Caco-2 (cell line): ENCODE data around the gene LRRC7. TPM values are rescaled to one million over a fixed set of nuclear protein-coding genes. Genes with fewer than 3 reads are reported as not detected.

ENCODE experiments used
- BruUV-seq: library from RNA; stranded (reverse); fragments of 400-500 nt; replicated peaks from 2 replicates; lab custom pipeline; 2021; lab: Mats Ljungman, UMichigan
- CTCF ChIA-PET: fragments of 300-600 bp; sonication (Branson Sonifier 250); formaldehyde crosslinking; loops from one replicate; lab custom pipeline; 2022; ENCODE audit warnings: antibody characterized with exemption; lab: Charles Lee
- POLR2A ChIA-PET: fragments of 300-600 bp; sonication (Branson Sonifier 250); formaldehyde crosslinking; loops from one replicate; lab custom pipeline; 2022; ENCODE audit warnings: antibody characterized with exemption; lab: Charles Lee
- DNase-seq, 2 experiments: peaks; one replicate each; pipeline versions ENCODE4 v3.0.0 to v3.0.0-alpha.2; 2020 to 2022
- H3K27me3 ChIP-seq: replicated peaks from 2 replicates; pipeline ENCODE4 v1.6.0; 2011; ENCODE audit warnings: low read length; ENCODE audit not compliant: control insufficient read depth, insufficient read depth
- H3K36me3 ChIP-seq: 2 replicates; pipeline ENCODE4 v1.5.1; 2011; ENCODE audit warnings: low read length; ENCODE audit not compliant: control insufficient read depth, insufficient read depth
- H3K4me1 ChIP-seq: fragments of 250-450 bp; sonication (Bioruptor Pico); 2 replicates; pipeline ENCODE4 v1.5.1; 2020; ENCODE audit warnings: mild to moderate bottlenecking
- H3K4me3 ChIP-seq: 2 replicates; pipeline ENCODE4 v1.5.1; 2011; ENCODE audit warnings: low read depth, mild to moderate bottlenecking, control low read depth, low read length
- H3K9me3 ChIP-seq: fragments of 250-450 bp; sonication (Bioruptor Pico); 2 replicates; pipeline ENCODE4 v1.5.1; 2020; ENCODE audit warnings: mild to moderate bottlenecking, moderate library complexity
- H3K27ac Mint-ChIP-seq: one replicate; pipeline ENCODE4 v1.8.0; 2022; ENCODE audit warnings: mixed read lengths; ENCODE audit not compliant: unreplicated experiment
- H3K27me3 Mint-ChIP-seq: one replicate; pipeline ENCODE4 v1.8.0; 2022; ENCODE audit warnings: mixed read lengths; ENCODE audit not compliant: insufficient read depth, unreplicated experiment
- H3K36me3 Mint-ChIP-seq: one replicate; pipeline ENCODE4 v1.8.0; 2022; ENCODE audit warnings: mild to moderate bottlenecking, mixed read lengths; ENCODE audit not compliant: insufficient read depth, unreplicated experiment
- H3K4me1 Mint-ChIP-seq: one replicate; pipeline ENCODE4 v1.8.0; 2022; ENCODE audit warnings: low read depth, mixed read lengths; ENCODE audit not compliant: unreplicated experiment
- H3K4me3 Mint-ChIP-seq: one replicate; pipeline ENCODE4 v1.8.0; 2022; ENCODE audit warnings: mild to moderate bottlenecking, moderate library complexity, mixed read lengths; ENCODE audit not compliant: unreplicated experiment
- H3K9me3 Mint-ChIP-seq: one replicate; pipeline ENCODE4 v1.8.0; 2022; ENCODE audit warnings: mixed read lengths; ENCODE audit not compliant: unreplicated experiment
- intact Hi-C: fragments of 100-400 bp; cut with micrococcal nuclease; formaldehyde crosslinking; loops from one replicate; pipeline ENCODE4 v1.10.0; 2022; ENCODE audit not compliant: unreplicated experiment
- total RNA-seq: library from RNA; stranded (reverse); gene quantifications from 2 replicates; pipeline ENCODE4 v1.2.3, GENCODE V29; 2022
- TF ChIP-seq, protein P1 (sequence below), 2 experiments: fragments of 200-600 bp in 1 of 2; IDR thresholded peaks; 1 replicate in 1 of 2; 2 replicates in 1 of 2; pipeline versions ENCODE4 v1.5.1 to v1.8.0; 2011 to 2022; ENCODE audit warnings: antibody characterized with exemption in 1 of 2, control low read depth in 1 of 2, inconsistent platforms in 1 of 2, low read depth in 1 of 2, low read length in 1 of 2, mild to moderate bottlenecking in 1 of 2, moderate library complexity in 1 of 2; ENCODE audit not compliant: insufficient read depth in 1 of 2, severe bottlenecking in 1 of 2, unreplicated experiment in 1 of 2

Gene LRRC7
- total RNA-seq, 1 experiment from 2014 or later: 8.5 TPM

DNA sequence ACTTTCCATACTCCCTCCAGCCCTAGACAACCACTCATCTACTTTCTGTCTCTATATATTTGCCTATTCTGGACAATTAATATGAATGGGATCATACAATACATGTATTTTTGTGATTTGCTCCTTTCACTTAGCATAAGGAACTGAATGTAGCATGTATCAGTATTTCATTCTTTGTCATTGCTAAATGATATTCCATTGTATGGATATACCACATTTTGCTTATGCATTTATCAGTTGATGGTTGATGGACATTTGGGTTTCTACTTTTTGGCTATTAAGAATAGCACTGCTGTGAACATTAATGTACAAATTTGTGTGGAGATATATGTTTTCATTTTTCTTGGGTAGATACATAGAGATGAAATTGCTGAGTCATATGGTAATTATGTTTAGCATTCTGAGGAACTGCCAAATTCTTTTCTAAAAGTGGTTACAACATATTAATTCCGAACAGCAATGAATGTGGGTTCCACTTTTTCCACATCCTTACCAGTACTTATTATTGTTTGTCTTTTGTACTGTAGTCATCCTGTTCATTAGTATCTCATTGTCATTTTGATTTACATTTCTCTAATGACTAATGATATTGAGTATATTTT is 516.7 kb downstream of the LRRC7 start:
- no peaks in the 10 kb centered on the region for H3K27me3 ChIP-seq
- no peaks in the 10 kb centered on the region for H3K4me1 ChIP-seq
- intact Hi-C loops: no loop called here
- ChIA-PET CTCF (no interaction called here), POLR2A (no interaction called here)
- Mint-ChIP-seq H3K9me3 (no peaks in the 10 kb centered on the region), H3K4me1 (no peaks in the 10 kb centered on the region), H3K4me3 (no peak overlapping the region), H3K27me3 (no peaks in the 10 kb centered on the region), H3K36me3 (peaks cover 6% of the 10 kb centered on the region), H3K27ac (no peak overlapping the region)
- TF ChIP-seq, protein P1, sequence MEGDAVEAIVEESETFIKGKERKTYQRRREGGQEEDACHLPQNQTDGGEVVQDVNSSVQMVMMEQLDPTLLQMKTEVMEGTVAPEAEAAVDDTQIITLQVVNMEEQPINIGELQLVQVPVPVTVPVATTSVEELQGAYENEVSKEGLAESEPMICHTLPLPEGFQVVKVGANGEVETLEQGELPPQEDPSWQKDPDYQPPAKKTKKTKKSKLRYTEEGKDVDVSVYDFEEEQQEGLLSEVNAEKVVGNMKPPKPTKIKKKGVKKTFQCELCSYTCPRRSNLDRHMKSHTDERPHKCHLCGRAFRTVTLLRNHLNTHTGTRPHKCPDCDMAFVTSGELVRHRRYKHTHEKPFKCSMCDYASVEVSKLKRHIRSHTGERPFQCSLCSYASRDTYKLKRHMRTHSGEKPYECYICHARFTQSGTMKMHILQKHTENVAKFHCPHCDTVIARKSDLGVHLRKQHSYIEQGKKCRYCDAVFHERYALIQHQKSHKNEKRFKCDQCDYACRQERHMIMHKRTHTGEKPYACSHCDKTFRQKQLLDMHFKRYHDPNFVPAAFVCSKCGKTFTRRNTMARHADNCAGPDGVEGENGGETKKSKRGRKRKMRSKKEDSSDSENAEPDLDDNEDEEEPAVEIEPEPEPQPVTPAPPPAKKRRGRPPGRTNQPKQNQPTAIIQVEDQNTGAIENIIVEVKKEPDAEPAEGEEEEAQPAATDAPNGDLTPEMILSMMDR (IDR thresholded peaks at IDR 0.05; ENCODE audit: insufficient read depth in 1 of 2, low read depth in 1 of 2, low read length in 1 of 2, severe bottlenecking in 1 of 2, unreplicated experiment in 1 of 2): no peak
- H3K4me3 ChIP-seq: no peak overlapping the region
- DNase-seq: no peak
- H3K9me3 ChIP-seq: no peaks in the 10 kb centered on the region
- no TSS peak for BruUV-seq
- no peaks in the 10 kb centered on the region for H3K36me3 ChIP-seq

DNA sequence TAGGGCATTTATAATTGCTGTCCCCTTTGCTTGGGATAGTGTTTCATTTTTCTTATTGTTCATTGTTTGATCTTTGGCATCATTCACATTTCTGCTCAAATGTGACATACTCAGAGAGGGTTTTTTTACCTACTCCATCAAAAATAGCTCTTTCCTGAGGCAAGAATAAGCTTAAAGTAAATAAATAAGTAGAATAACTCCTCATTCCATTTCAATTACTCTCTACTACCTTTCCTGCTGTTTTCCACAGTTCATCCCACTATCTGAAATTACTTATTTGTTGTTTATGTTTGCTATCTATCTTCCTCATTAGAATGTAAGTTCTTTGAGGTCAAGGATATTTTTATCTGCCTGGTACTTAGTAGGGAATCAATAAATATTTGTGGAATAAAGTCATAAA is 517.8 kb downstream of the LRRC7 start:
- intact Hi-C loops: no loop called here
- no peaks in the 10 kb centered on the region for H3K36me3 ChIP-seq
- H3K4me3 ChIP-seq: no peak overlapping the region
- H3K4me1 ChIP-seq: no peaks in the 10 kb centered on the region
- no peaks in the 10 kb centered on the region for H3K27me3 Mint-ChIP-seq
- H3K27ac Mint-ChIP-seq: no peak overlapping the region
- H3K4me1 Mint-ChIP-seq: no peaks in the 10 kb centered on the region
- H3K4me3 Mint-ChIP-seq: no peak overlapping the region
- H3K9me3 ChIP-seq: no peaks in the 10 kb centered on the region
- TF ChIP-seq, protein P1 (IDR thresholded peaks at IDR 0.05; ENCODE audit: insufficient read depth in 1 of 2, low read depth in 1 of 2, low read length in 1 of 2, severe bottlenecking in 1 of 2, unreplicated experiment in 1 of 2): no peak
- no peak for DNase-seq
- ChIA-PET POLR2A (no interaction called here), CTCF (no interaction called here)
- no peaks in the 10 kb centered on the region for H3K27me3 ChIP-seq
- H3K36me3 Mint-ChIP-seq: peaks cover 6% of the 10 kb centered on the region
- no TSS peak for BruUV-seq
- H3K9me3 Mint-ChIP-seq: no peaks in the 10 kb centered on the region

DNA sequence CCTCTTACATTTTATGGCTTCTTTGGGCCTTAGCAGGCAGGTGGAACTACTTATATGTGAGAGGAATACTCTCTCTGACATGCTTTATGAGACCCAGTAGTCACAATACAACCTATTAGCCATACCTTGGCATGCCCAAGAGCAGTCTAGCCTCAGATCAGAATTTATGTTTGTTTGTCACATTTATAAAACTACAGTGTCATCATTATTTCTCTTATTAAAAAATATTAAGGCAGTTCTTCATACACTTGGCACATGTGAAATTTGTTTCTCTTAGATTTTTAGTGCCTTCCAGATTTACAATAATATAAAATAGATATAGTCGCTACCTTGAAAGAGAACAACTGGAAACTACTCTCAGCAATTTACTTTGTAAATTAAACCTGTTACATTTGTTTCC is 519.2 kb downstream of the LRRC7 start:
- H3K9me3 Mint-ChIP-seq: no peaks in the 10 kb centered on the region
- H3K27ac Mint-ChIP-seq: no peak overlapping the region
- POLR2A ChIA-PET: no interaction called here
- peaks cover 6% of the 10 kb centered on the region for H3K36me3 Mint-ChIP-seq
- no peaks in the 10 kb centered on the region for H3K4me1 Mint-ChIP-seq
- no peak overlapping the region for H3K4me3 ChIP-seq
- intact Hi-C loops: no loop called here
- H3K27me3 Mint-ChIP-seq: no peaks in the 10 kb centered on the region
- H3K36me3 ChIP-seq: no peaks in the 10 kb centered on the region
- no peak for DNase-seq
- H3K4me1 ChIP-seq: no peaks in the 10 kb centered on the region
- no peak overlapping the region for H3K4me3 Mint-ChIP-seq
- CTCF ChIA-PET: no interaction called here
- H3K9me3 ChIP-seq: no peaks in the 10 kb centered on the region
- no peaks in the 10 kb centered on the region for H3K27me3 ChIP-seq
- no TSS peak for BruUV-seq
- TF ChIP-seq, protein P1 (IDR thresholded peaks at IDR 0.05; ENCODE audit: insufficient read depth in 1 of 2, low read depth in 1 of 2, low read length in 1 of 2, severe bottlenecking in 1 of 2, unreplicated experiment in 1 of 2): no peak
